ENCODE data around the gene RANBP1. TPM values are rescaled to one million over a fixed set of nuclear protein-coding genes. Genes with fewer than 3 reads are reported as not detected.

The RANBP1 gene
- total RNA-seq, 1 experiment from 2014 or later: 133 TPM

DNA sequence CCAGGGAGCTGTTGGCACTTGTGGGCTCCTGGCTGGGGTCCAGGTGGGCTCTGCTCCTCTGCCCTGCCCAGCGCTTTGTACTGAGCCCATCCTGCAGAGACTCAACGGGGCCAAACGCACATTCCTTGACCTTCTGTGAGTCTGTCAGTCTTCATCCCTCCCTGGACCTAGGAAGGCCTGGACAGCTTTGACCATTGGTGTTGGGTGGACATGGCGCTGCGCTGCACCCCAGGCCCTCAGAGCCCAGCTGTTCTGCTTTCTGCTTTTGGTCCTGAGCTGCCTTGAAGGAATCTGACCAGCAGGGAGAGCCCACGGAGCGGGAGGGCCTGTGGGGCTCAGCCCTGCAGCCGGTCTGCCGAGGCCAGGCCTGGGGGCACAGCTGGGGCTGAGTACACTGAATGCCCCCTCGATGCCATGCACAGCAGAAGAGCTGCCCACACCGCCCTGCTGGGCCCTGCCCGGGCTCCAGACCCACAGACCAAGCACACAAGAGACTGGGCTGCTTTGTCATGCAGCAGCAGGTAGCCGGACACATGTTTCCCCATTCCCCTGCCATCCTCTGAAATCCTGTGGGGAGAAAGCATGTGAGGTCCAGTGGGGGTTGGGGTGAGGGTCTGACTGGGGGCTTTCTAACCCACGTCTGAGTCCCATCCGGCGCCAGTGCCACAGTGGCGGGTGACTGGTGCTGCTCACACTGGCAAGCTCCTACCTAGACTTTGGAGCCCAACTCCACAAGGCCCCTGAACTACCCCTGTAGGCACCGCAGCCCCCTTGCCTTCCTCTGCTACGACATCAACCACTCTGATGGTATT lies 59.1 kb downstream of the RANBP1 start:
- peak; percentile 52 for DNase-seq
- no peaks in the 10 kb centered on the region for H3K79me2 ChIP-seq (ENCODE audit: low read length)
- H3K4me3 ChIP-seq (ENCODE audit: low read length): no peak overlapping the region
- no peak overlapping the region for H2AFZ ChIP-seq (ENCODE audit: low read length)
- H3K4me1 ChIP-seq (ENCODE audit: low read length): no peaks in the 10 kb centered on the region
- H4K20me1 ChIP-seq (ENCODE audit: insufficient read depth, low read depth, low read length): no peaks in the 10 kb centered on the region
- H3K27ac ChIP-seq (ENCODE audit: low read length): no peak overlapping the region
- H3K9me2 ChIP-seq (replicated peaks; ENCODE audit: insufficient read depth, low read length): no peaks in the 10 kb centered on the region
- H3K4me2 ChIP-seq (ENCODE audit: low read depth, low read length, poor library complexity, severe bottlenecking): no peak overlapping the region
- no peaks in the 10 kb centered on the region for H3K36me3 ChIP-seq (ENCODE audit: insufficient read depth, low read length)
- no peaks in the 10 kb centered on the region for H3K9me3 ChIP-seq (ENCODE audit: low read length)
- no peaks in the 10 kb centered on the region for H3K27me3 ChIP-seq (ENCODE audit: low read length)
- H3K9ac ChIP-seq (ENCODE audit: low read length): no peak overlapping the region

- no peak overlapping the region for H3K4me3 ChIP-seq (ENCODE audit: low read length)
- H3K79me2 ChIP-seq (ENCODE audit: low read length): no peaks in the 10 kb centered on the region
- H3K27me3 ChIP-seq (ENCODE audit: low read length): no peaks in the 10 kb centered on the region
- DNase-seq: no peak
- no peaks in the 10 kb centered on the region for H3K9me2 ChIP-seq (replicated peaks; ENCODE audit: insufficient read depth, low read length)
- no peak overlapping the region for H2AFZ ChIP-seq (ENCODE audit: low read length)
- H3K27ac ChIP-seq (ENCODE audit: low read length): no peak overlapping the region
- no peak overlapping the region for H3K4me2 ChIP-seq (ENCODE audit: low read depth, low read length, poor library complexity, severe bottlenecking)
- no peaks in the 10 kb centered on the region for H4K20me1 ChIP-seq (ENCODE audit: insufficient read depth, low read depth, low read length)
- H3K9me3 ChIP-seq (ENCODE audit: low read length): no peaks in the 10 kb centered on the region
- no peaks in the 10 kb centered on the region for H3K36me3 ChIP-seq (ENCODE audit: insufficient read depth, low read length)
- no peaks in the 10 kb centered on the region for H3K4me1 ChIP-seq (ENCODE audit: low read length)
- H3K9ac ChIP-seq (ENCODE audit: low read length): no peak overlapping the region
These were observed 59.6 kb downstream of the RANBP1 start for GRCh38 chr22:20175597-20175900.

DNA sequence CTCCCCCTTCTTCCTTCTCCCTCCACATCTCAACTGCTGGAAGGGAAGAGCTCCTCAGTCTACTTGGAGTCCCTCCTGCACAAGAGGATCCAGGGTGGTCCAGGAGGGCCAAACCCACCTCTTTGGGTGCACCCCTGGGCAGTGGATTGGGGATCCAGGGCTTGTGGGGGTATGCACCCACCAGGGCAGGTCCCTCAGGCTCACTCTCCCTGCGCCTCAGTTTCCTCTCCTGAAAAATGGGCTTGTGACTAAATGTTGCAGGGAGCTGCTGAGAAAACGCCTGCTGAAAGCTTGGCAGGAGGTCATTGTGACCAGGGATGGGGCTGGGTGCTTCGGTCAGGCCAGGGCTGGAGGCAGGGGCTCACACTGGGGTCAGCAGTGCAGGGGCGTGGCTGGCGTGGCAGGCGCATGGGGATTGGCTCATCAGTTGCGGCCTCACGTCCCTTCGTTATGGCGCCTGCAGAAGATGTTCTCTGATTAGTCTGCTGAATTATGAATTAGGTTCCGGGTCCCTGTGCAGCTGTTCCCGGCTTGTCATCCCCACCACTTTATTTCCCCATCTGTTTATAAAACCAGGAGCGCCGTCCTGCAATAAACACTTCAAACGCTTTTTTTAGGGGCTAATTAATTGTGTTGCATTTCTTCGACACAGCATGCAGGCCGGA lies 60.6 kb downstream of the RANBP1 start:
- H3K9me2 ChIP-seq (replicated peaks; ENCODE audit: insufficient read depth, low read length): no peaks in the 10 kb centered on the region
- peaks cover under 1% of the 10 kb centered on the region; the same call in 1 of the 2 replicates for H3K4me1 ChIP-seq (ENCODE audit: low read length)
- H3K4me3 ChIP-seq (ENCODE audit: low read length): no peak overlapping the region
- no peaks in the 10 kb centered on the region for H3K36me3 ChIP-seq (ENCODE audit: insufficient read depth, low read length)
- H4K20me1 ChIP-seq (ENCODE audit: insufficient read depth, low read depth, low read length): no peaks in the 10 kb centered on the region
- H2AFZ ChIP-seq (ENCODE audit: low read length): no peak overlapping the region
- no peaks in the 10 kb centered on the region for H3K79me2 ChIP-seq (ENCODE audit: low read length)
- H3K9ac ChIP-seq (ENCODE audit: low read length): no peak overlapping the region
- H3K27ac ChIP-seq (ENCODE audit: low read length): no peak overlapping the region
- no peaks in the 10 kb centered on the region for H3K9me3 ChIP-seq (ENCODE audit: low read length)
- no peaks in the 10 kb centered on the region for H3K27me3 ChIP-seq (ENCODE audit: low read length)
- no peak for DNase-seq
- no peak overlapping the region for H3K4me2 ChIP-seq (ENCODE audit: low read depth, low read length, poor library complexity, severe bottlenecking)

Small RNA genes lying within 50 kb of the gene (small RNA-seq; reads per million reads assigned to genes)
- gene MIR6816 (not detected), gene RF00017 (not detected), gene RF00599 (not detected)

Other genes starting within 250 kb of the RANBP1 start
- gene COMT, start 174.3 kb upstream of the RANBP1 start, total RNA-seq (2014; rRNA removed; shearing (Covaris generic); ENCODE audit: low replicate concordance): 72.0 and 181 TPM in 2 replicates
- gene TXNRD2, start 174.3 kb upstream of the RANBP1 start, total RNA-seq (2014; rRNA removed; shearing (Covaris generic); ENCODE audit: low replicate concordance): 7.0 and 20.7 TPM in 2 replicates
- 4.3 and 13.7 TPM in 2 replicates for gene ARVCF, start 99.3 kb upstream of the RANBP1 start, total RNA-seq (2014; rRNA removed; shearing (Covaris generic); ENCODE audit: low replicate concordance)
- 36.8 and 39.0 TPM in 2 replicates for gene TANGO2, start 95.0 kb upstream of the RANBP1 start, total RNA-seq (2014; rRNA removed; shearing (Covaris generic); ENCODE audit: low replicate concordance)
- gene DGCR8, start 35.9 kb upstream of the RANBP1 start, total RNA-seq (2014; rRNA removed; shearing (Covaris generic); ENCODE audit: low replicate concordance): 16.4 and 26.6 TPM in 2 replicates
- 54.8 and 130 TPM in 2 replicates for gene TRMT2A, start 1.1 kb downstream of the RANBP1 start, total RNA-seq (2014; rRNA removed; shearing (Covaris generic); ENCODE audit: low replicate concordance)
- gene ZDHHC8, start 15.7 kb downstream of the RANBP1 start, total RNA-seq (2014; rRNA removed; shearing (Covaris generic); ENCODE audit: low replicate concordance): 8.9 and 11.5 TPM in 2 replicates
- gene CCDC188, start 35.0 kb downstream of the RANBP1 start, total RNA-seq (2014; rRNA removed; shearing (Covaris generic); ENCODE audit: low replicate concordance): not detected in 2 replicates
- 0.29 and 0.30 TPM in 2 replicates for gene RTN4R, start 152.2 kb downstream of the RANBP1 start, total RNA-seq (2014; rRNA removed; shearing (Covaris generic); ENCODE audit: low replicate concordance)
- 32.7 and 64.7 TPM in 2 replicates for gene DGCR6L, start 204.0 kb downstream of the RANBP1 start, total RNA-seq (2014; rRNA removed; shearing (Covaris generic); ENCODE audit: low replicate concordance)

Data from Karpas-422 (cell line).